DMS153 treated with DMSO at 0.1 percent for 48 hours (cell line): ENCODE data around the gene RPA1.

Experiments
- DNase-seq: peaks from one replicate; lab custom pipeline; 2025; ENCODE audit not compliant: unreplicated experiment; lab: John Stamatoyannopoulos, UW

RPA1 gene

GRCh38 chr17:1907909-1908698 is 78.3 kb downstream of the RPA1 start:
- no peak for DNase-seq

- DNase-seq: peak; percentile 14
Measured at GRCh38 chr17:1908699-1909309, 79.0 kb downstream of the RPA1 start.

GRCh38 chr17:1909985-1910384 is 80.2 kb downstream of the RPA1 start:
- DNase-seq: no peak

GRCh38 chr17:1912146-1912545 is 82.3 kb downstream of the RPA1 start:
- no peak for DNase-seq

GRCh38 chr17:1913702-1914101 is 83.9 kb downstream of the RPA1 start:
- DNase-seq: no peak

- no peak for DNase-seq
Measured at GRCh38 chr17:1914661-1915083, 84.9 kb downstream of the RPA1 start.

- DNase-seq: no peak
Measured at GRCh38 chr17:1915889-1916288, 86.1 kb downstream of the RPA1 start.

- no peak for DNase-seq
Measured at GRCh38 chr17:1916316-1916715, 86.5 kb downstream of the RPA1 start.

- no peak for DNase-seq
Measured at GRCh38 chr17:1916963-1917715, 87.3 kb downstream of the RPA1 start.

- no peak for DNase-seq
Measured at GRCh38 chr17:1918346-1919162, 88.7 kb downstream of the RPA1 start.

GRCh38 chr17:1919201-1919600 is 89.4 kb downstream of the RPA1 start:
- no peak for DNase-seq

- no peak for DNase-seq
Measured at GRCh38 chr17:1920948-1921351, 91.1 kb downstream of the RPA1 start.

GRCh38 chr17:1928976-1929375 is 99.2 kb downstream of the RPA1 start:
- no peak for DNase-seq

GRCh38 chr17:1930337-1930645 is 100.5 kb downstream of the RPA1 start:
- DNase-seq: no peak

- DNase-seq: no peak
Measured at GRCh38 chr17:1931844-1932579, 102.2 kb downstream of the RPA1 start.

- DNase-seq: no peak
Measured at GRCh38 chr17:1933875-1934715, 104.3 kb downstream of the RPA1 start.

- DNase-seq: no peak
Measured at GRCh38 chr17:1934901-1935300, 105.1 kb downstream of the RPA1 start.

- DNase-seq: no peak
Measured at GRCh38 chr17:1936766-1937165, 107.0 kb downstream of the RPA1 start.

GRCh38 chr17:1937461-1937860 is 107.7 kb downstream of the RPA1 start:
- no peak for DNase-seq
